ENCODE data around the gene GRID1.

- TF ChIP-seq POLR2AphosphoS5 (IDR thresholded peaks at IDR 0.05) (no peak), CTCF (IDR thresholded peaks at IDR 0.05) (no peak)
Measured at GRCh38 chr10:86090807-86091206, 275.8 kb downstream of the GRID1 start.

Data from breast epithelium (tissue), 3 donors.